HTERT RPE-1 (cell line): Measurements from ENCODE around the gene ZNF469.
"Not testable (repeated sequence)": the region's sequence is repeated elsewhere in the genome, so short reads cannot be mapped to it uniquely, and the experiment has no call there.

Source experiments
- in situ Hi-C: fragments of 300-500 bp; cut with MboI; formaldehyde crosslinking; loops from 4 replicates; pipeline ENCODE4 v1.14.3; 2020; ENCODE audit warnings: low sequenced_read_pairs

ZNF469 gene

DNA sequence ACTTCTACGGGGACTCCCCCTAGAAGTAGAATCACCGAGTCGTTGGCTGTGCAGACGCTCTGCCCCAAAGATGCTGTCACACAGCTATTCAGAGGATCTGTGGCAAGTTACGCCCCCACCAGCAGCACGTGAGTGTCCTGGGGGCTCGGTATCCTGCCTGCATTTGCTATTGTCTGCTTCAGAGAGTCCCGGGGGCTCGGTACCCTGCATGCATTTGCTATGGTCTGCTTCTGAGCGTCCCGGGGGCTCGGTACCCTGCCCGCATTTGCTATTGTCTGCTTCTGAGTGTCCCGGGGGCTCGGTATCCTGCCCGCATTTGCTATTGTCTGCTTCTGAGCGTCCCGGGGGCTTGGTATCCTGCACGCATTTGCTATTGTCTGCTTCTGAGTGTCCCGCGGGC, 23.8 kb upstream of the ZNF469 start:
- in situ Hi-C loops = no loop called here

GRCh38 chr16:88360401-88360800, 22.4 kb upstream of the ZNF469 start:
- in situ Hi-C loops = not testable (repeated sequence)

GRCh38 chr16:88360999-88361398, 21.8 kb upstream of the ZNF469 start:
- in situ Hi-C loops = no loop called here

- in situ Hi-C loops = no loop called here
These were observed 21.0 kb upstream of the ZNF469 start for GRCh38 chr16:88361775-88362174.

DNA sequence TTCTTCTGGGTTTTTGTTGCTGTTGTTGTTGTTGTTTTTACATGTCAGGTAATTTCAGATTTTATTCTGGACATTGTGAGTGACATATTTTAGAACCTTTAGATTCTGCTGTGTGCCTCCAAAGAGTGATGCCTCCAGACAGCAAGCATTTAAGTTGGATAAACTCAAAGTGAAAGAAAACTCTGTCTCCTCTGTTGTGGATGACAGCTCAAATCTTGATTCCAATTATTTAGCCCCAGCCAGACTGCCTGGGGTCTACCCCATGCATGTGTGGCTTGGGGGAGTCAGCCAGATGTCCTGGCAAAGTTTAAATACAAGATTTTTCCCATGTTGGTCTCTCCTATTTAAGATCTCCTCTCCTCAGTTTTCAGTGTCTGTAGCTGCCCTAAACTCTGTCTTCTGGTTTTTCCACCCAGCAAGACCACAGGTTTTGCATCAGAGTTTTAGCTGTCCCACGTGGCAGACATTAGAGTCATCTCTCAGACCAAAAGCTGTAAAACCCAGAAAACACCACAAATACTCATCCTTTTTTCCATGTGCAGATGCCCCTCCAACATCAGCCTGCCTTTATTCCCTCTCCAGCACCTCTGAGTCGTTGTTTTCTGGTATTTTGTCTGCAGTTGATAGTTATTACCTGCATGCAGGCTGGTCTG, 19.4 kb upstream of the ZNF469 start:
- in situ Hi-C loops = no loop called here

DNA sequence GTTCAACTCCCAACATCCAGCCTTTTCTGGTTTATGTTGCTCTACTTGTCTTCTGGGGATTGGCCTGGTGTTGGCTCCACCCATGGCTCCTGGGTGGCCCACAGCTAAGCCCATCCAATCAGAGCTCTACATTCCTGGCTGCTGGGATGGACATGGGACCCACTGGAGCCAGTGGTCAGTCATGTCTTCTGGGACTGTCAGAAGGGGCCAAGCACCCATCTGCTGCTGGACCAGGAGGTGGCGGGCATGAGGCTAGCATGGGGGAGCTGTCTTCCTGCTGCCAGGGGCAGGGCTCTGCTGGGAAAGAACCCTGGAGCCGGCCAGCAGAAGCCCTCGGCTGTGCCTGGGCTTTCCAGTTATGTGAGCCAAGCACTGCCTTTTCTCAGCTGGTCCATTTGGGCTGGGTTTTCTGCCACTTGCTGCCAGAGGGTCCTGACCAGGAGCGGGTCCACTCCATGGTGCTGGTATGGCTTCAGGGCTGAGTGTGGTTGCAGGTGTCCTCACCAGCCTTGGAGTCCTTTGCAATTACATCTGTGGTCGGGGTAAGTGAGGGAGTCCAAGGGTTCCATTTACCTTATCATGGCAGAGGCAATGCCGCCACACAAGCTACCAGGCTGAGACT, 17.4 kb upstream of the ZNF469 start:
- in situ Hi-C loops = no loop called here

GRCh38 chr16:88366032-88366703, 16.6 kb upstream of the ZNF469 start:
- in situ Hi-C loops = no loop called here

DNA sequence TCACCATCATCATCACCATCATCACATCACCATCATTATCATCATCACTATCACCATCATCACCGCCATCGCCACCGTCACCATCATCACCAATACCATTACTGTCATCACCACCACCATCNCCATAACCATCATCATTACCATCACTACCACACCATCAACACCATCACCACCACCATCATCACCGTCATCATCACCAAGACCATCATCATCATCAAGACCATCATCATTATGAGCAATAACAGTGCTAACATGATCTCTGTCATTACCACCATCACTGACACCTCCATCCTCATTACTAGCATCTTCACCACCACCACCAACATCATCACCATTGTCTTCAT, 16.1 kb upstream of the ZNF469 start:
- in situ Hi-C loops = no loop called here

DNA sequence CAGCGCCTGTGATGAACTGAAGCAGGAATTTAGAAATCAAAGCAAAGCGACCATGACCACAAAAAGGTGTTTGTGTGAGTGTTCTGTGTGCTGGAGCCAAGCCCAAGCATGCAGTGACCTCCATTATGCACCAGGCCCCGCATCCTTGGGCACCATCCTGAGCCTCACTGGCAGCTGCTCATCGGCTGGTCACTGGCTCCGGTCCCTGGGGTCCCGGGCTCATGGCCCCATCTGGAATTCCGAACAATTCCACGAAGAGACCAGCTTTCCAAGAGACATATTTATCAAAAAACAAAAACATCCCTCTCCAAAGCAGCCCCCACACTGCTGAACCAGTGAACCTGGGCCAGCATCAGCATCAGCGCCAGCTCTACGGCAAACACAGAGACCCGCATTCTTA, 15.2 kb upstream of the ZNF469 start:
- in situ Hi-C loops = no loop called here

GRCh38 chr16:88368036-88368435, 14.7 kb upstream of the ZNF469 start:
- in situ Hi-C loops = no loop called here

GRCh38 chr16:88368994-88369393, 13.8 kb upstream of the ZNF469 start:
- in situ Hi-C loops = no loop called here

DNA sequence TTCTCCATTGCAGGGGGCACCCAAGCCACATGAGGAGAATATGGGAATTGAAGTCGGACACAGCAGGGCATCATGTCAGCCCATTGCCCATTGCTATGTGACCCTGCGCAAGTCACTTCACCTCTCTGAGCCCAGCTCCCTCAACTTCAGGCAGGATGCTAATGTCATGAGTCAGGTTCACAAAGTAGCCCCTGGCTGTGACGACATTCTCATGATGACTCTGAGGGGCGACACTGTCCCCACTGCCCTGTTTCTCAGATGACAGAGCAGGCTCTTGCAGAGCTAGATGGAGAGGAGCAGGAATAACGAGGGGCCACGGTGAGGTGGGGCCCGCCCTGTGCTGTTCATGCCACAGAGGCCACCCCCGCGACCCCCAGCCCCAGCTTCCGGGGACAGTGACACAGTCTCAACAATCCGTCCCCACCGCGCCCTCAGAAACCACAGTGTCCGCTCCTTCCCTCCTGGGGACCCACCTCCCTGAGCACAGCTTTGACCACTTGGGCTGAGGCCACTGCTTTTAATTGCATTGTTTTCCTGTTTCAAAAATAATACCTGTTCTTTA, 13.2 kb upstream of the ZNF469 start:
- in situ Hi-C loops = no loop called here

GRCh38 chr16:88370365-88370764, 12.4 kb upstream of the ZNF469 start:
- in situ Hi-C loops = no loop called here

DNA sequence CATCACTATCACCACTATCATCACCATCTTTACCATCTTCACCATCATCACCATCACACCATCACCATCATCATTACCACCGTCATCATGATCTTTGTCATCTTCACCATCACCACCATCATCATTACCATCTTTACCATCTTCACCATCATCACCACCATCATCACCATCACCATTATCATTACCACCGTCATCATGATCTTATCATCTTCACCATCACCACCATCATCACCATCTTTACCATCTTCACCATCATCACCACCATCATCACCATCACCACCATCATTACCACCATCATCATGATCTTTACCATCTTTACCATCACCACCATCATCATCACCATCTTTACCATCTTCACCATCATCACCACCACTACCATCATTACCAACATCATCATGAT, 10.2 kb upstream of the ZNF469 start:
- in situ Hi-C loops = no loop called here

DNA sequence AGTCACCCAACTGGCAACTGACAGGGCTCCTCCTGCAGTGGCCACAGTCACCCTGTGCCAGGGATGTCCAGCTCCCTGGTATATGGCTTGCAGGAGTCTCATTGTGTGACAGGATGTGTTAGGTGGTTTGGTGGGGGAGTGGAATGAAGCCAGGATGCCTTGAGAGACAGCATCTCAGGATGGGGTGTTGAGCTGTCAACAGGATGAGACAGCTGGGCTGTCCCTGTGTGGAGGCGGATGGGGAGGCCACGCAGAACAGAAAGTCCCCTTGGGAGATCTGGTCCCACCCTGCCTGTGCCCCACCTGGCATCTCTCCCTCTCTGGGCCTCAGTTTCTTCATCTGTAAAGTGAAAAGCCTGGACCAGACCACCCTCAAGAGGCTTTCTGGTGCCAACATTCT, 9.5 kb upstream of the ZNF469 start:
- in situ Hi-C loops = no loop called here

DNA sequence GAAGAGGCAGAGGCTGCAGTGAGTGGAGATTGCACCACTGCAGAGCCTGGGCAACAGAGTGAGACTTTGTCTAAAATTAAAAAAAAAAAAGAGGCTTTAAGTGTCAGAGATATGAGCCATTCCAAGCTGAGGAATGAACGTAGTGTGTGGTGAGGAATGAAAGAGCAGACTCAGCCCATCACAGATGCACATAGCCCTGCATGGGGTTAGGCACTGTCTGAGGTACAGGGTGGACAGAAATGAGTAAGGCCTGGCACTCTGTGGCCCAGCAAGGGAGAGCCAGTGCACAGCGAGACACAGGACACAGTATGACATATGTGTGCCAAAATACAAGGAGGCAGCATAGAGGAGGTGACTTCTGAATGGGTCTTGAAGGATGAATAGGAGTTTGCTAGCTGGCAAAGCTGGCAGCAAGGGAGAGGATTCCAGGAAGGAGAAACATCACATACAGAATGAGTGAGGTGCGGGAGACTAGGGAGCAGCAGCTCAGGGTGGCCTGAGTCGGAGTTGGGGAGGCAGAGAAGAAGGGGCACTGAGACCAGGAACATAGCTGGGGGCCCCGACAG, 8.7 kb upstream of the ZNF469 start:
- in situ Hi-C loops = no loop called here

- in situ Hi-C loops = no loop called here
These were observed 8.0 kb upstream of the ZNF469 start for GRCh38 chr16:88374736-88375135.

DNA sequence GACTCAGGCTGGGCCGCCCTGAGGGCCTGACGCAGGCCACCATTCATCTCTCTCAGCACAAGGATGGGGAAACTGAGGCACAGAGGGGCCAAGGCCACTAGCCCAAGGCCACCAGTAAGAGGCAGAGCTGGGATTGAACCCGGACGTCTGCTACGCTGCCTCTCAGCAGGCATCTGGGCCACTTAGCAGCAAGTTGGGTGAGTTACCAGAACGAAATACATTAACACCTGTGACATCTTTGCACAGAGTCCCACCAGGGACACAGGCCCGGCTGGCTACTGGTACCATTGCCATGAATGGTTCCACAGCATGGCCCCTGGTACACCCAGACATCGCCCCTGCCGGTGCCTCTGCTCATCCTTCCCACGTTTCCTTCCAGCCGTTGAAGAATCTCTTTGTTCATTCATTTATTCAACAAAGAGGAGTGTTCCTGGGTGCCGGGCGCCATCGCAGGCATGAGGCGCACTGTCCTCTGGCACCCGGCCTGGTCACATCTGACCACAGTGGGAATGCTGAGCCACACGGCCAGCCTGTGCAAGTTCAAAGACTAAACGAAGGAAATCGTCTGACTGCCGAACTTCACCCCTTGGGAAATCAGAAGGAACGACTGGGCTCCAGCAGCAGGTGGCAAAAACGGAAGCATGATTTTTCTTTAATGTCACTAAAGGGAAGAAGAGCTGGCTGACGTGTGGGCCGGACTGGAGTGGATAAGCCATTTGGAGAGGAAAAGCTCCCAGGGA, 7.4 kb upstream of the ZNF469 start:
- in situ Hi-C loops = no loop called here

DNA sequence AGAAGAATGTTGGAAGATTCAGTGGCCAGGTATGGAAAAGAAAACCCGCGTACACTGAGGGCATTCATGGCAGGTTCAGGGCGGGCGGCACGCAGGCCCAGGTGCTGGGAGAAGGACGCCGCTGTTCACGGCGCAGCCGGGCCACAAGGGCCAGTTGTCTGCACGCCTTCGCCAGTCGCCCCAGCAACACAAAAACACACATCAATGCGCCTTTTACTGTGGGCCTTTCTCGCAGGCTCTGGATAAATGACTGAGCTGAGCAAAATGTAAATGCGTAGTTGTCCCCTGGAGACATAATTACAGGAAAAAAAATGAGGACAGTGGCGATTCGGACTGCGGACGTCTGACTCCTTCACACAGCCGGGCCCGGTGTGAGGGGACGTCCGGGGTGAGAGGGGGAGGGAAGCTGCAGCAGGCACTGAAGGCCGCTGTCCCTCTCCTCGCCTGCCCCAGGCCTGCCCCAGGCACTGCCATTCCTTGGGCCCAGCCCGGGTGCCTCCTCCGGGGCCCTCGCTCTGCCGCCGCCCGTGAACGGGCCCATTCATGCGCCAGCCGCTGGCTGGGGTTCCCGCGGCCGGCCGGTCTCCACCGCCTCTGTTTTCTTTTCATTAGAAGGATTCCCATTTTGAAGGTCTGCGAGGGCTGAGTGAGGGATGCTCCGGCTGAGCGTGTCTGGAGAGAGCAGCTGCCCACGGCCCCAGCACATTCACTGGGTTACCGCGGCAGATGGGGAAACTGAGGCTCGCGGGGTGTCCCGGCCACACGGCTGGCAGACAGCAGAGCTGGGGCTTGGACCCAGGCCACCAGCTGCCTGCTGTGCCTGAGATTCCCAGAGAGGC, 6.5 kb upstream of the ZNF469 start:
- in situ Hi-C loops = no loop called here
